DOHH2 (cell line): Measurements from ENCODE around the gene FOXO6.

Experiments
- H3F3A ChIP-seq: fragments of 200-600 bp; sonication (generic), shearing (Covaris generic); 2 replicates; pipeline ENCODE4 v1.6.0; 2016; ENCODE audit warnings: antibody characterized with exemption, mild to moderate bottlenecking; ENCODE audit not compliant: control insufficient read depth, insufficient read depth
- H3K27ac ChIP-seq: fragments of 200-600 bp; sonication (generic); 2 replicates; pipeline ENCODE4 v1.5.1; 2014; ENCODE audit warnings: low read depth, mild to moderate bottlenecking, low read length, moderate library complexity
- H3K27me3 ChIP-seq: fragments of 200-600 bp; sonication (generic); 2 replicates; pipeline ENCODE4 v1.6.1; 2014; ENCODE audit warnings: mild to moderate bottlenecking, low read length, mixed read lengths; ENCODE audit not compliant: control insufficient read depth
- H3K36me3 ChIP-seq: fragments of 200-600 bp; sonication (generic); 2 replicates; pipeline ENCODE4 v1.6.1; 2014; ENCODE audit warnings: mild to moderate bottlenecking, low read length, moderate library complexity, mixed read lengths; ENCODE audit not compliant: control insufficient read depth
- H3K4me1 ChIP-seq: fragments of 200-600 bp; sonication (generic); 2 replicates; pipeline ENCODE4 v1.6.1; 2014; ENCODE audit warnings: mild to moderate bottlenecking, low read length, mixed read lengths; ENCODE audit not compliant: control insufficient read depth
- H3K4me2 ChIP-seq: fragments of 200-600 bp; sonication (generic); 2 replicates; pipeline ENCODE4 v1.6.0; 2014; ENCODE audit warnings: mild to moderate bottlenecking, low read length, moderate library complexity
- H3K4me3 ChIP-seq: fragments of 200-600 bp; sonication (generic); 2 replicates; pipeline ENCODE4 v1.5.1; 2014; ENCODE audit warnings: mild to moderate bottlenecking, low read length, mixed read lengths
- H3K79me2 ChIP-seq: fragments of 200-600 bp; sonication (generic); 2 replicates; pipeline ENCODE4 v1.6.1; 2014; ENCODE audit warnings: mild to moderate bottlenecking, low read length, mixed read lengths; ENCODE audit not compliant: control insufficient read depth
- H3K9me2 ChIP-seq: fragments of 200-600 bp; sonication (generic); replicated peaks from 2 replicates; pipeline ENCODE4 v1.6.1; 2014; ENCODE audit warnings: mild to moderate bottlenecking, low read length, mixed read lengths; ENCODE audit not compliant: control insufficient read depth
- H3K9me3 ChIP-seq: fragments of 200-600 bp; sonication (generic); 2 replicates; pipeline ENCODE4 v1.6.1; 2014; ENCODE audit warnings: antibody characterized with exemption, low read length, mixed read lengths; ENCODE audit not compliant: control insufficient read depth, insufficient read depth
- H4K20me1 ChIP-seq: fragments of 200-600 bp; sonication (generic); 2 replicates; pipeline ENCODE4 v1.6.0; 2014; ENCODE audit warnings: low read depth, mild to moderate bottlenecking, antibody characterized with exemption, low read length, moderate library complexity; ENCODE audit not compliant: control insufficient read depth, insufficient read depth
- CTCF ChIP-seq: fragments of 200-600 bp; sonication (generic); IDR thresholded peaks from one replicate; pipeline ENCODE4 v1.5.1; 2014; ENCODE audit warnings: antibody characterized with exemption, mild to moderate bottlenecking, low read depth, low read length; ENCODE audit not compliant: poor library complexity, severe bottlenecking
- EZH2phosphoT487 ChIP-seq: fragments of 200-600 bp; sonication (generic); IDR thresholded peaks from 2 replicates; pipeline ENCODE4 v1.6.1; 2017; ENCODE audit warnings: borderline replicate concordance, mild to moderate bottlenecking, antibody characterized with exemption, low read length, moderate library complexity, mixed read lengths

FOXO6 gene

DNA sequence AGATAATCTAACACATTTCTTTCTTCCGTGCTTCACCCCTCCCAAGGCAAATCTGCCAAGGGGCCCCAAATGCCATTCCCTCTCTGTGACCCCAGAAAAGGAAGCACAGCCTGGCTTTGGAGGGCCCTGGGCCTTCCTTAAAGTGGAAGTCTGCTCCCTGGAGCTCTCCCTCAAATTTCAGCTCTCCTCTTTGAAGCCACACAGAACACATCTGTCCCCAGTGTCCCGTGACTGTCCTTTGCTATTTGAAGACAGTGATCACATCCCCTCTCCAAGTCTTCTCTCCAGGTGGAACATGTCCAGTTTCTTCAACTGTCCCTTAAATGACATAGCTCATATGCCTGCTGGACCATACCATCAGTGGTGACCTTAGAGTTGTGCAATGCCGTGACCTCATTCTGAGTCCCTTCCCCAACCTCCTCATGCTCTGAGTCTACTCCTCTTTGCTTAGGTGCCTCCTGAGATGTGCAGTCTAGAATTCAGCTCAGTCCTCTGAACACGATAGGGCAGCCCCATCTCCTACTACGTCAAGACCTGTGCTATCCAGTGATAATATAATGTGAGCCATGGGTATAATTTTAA, 18.4 kb upstream of the FOXO6 start:
- H3K36me3 ChIP-seq: no peaks in the 10 kb centered on the region
- no peak overlapping the region for H3K27ac ChIP-seq
- TF ChIP-seq CTCF (no peak), EZH2phosphoT487 (no peak)
- H3K9me2 ChIP-seq: no peaks in the 10 kb centered on the region
- no peak overlapping the region for H3K4me2 ChIP-seq
- H3K4me1 ChIP-seq: no peaks in the 10 kb centered on the region
- H3K79me2 ChIP-seq: no peaks in the 10 kb centered on the region
- H3K27me3 ChIP-seq: no peaks in the 10 kb centered on the region
- no peaks in the 10 kb centered on the region for H4K20me1 ChIP-seq
- no peak overlapping the region for H3K4me3 ChIP-seq
- no peaks in the 10 kb centered on the region for H3K9me3 ChIP-seq
- no peaks in the 10 kb centered on the region for H3F3A ChIP-seq

GRCh38 chr1:41343790-41344699, 17.2 kb upstream of the FOXO6 start:
- H3K9me2 ChIP-seq: no peaks in the 10 kb centered on the region
- H4K20me1 ChIP-seq: no peaks in the 10 kb centered on the region
- no peaks in the 10 kb centered on the region for H3K27me3 ChIP-seq
- no peak overlapping the region for H3K27ac ChIP-seq
- TF ChIP-seq CTCF: no peak
- no peak for TF ChIP-seq EZH2phosphoT487
- H3K4me1 ChIP-seq: no peaks in the 10 kb centered on the region
- no peaks in the 10 kb centered on the region for H3K79me2 ChIP-seq
- no peaks in the 10 kb centered on the region for H3F3A ChIP-seq
- no peak overlapping the region for H3K4me3 ChIP-seq
- H3K4me2 ChIP-seq: no peak overlapping the region
- H3K36me3 ChIP-seq: no peaks in the 10 kb centered on the region
- H3K9me3 ChIP-seq: no peaks in the 10 kb centered on the region

- TF ChIP-seq EZH2phosphoT487: no peak
- no peak for TF ChIP-seq CTCF
- H3K36me3 ChIP-seq: no peaks in the 10 kb centered on the region
- H3F3A ChIP-seq: no peaks in the 10 kb centered on the region
- no peaks in the 10 kb centered on the region for H3K9me3 ChIP-seq
- H3K4me2 ChIP-seq: no peak overlapping the region
- H3K27me3 ChIP-seq: no peaks in the 10 kb centered on the region
- H4K20me1 ChIP-seq: no peaks in the 10 kb centered on the region
- no peaks in the 10 kb centered on the region for H3K4me1 ChIP-seq
- H3K79me2 ChIP-seq: no peaks in the 10 kb centered on the region
- no peak overlapping the region for H3K27ac ChIP-seq
- no peaks in the 10 kb centered on the region for H3K9me2 ChIP-seq
- no peak overlapping the region for H3K4me3 ChIP-seq
These were observed 16.5 kb upstream of the FOXO6 start for GRCh38 chr1:41344708-41345159.
